ENCODE measurements around the gene DDX49.
"Not testable (repeated sequence)": the region's sequence is repeated elsewhere in the genome, so short reads cannot be mapped to it uniquely, and the experiment has no call there.

- TF ChIP-seq, protein P1, sequence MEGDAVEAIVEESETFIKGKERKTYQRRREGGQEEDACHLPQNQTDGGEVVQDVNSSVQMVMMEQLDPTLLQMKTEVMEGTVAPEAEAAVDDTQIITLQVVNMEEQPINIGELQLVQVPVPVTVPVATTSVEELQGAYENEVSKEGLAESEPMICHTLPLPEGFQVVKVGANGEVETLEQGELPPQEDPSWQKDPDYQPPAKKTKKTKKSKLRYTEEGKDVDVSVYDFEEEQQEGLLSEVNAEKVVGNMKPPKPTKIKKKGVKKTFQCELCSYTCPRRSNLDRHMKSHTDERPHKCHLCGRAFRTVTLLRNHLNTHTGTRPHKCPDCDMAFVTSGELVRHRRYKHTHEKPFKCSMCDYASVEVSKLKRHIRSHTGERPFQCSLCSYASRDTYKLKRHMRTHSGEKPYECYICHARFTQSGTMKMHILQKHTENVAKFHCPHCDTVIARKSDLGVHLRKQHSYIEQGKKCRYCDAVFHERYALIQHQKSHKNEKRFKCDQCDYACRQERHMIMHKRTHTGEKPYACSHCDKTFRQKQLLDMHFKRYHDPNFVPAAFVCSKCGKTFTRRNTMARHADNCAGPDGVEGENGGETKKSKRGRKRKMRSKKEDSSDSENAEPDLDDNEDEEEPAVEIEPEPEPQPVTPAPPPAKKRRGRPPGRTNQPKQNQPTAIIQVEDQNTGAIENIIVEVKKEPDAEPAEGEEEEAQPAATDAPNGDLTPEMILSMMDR (IDR thresholded peaks at IDR 0.05; ENCODE audit: insufficient read depth, low read depth, low read length) = not testable (repeated sequence)
- TF ChIP-seq EZH2 (IDR thresholded peaks at IDR 0.05; ENCODE audit: insufficient read depth, low read length) = not testable (repeated sequence)
Observed at GRCh38 chr19:18952364-18953003, 33.0 kb downstream of the DDX49 start.
